DND-41 (cell line): ENCODE results near the gene WRAP53.

Experiments
- CTCF ChIP-seq: IDR thresholded peaks from 2 replicates; pipeline ENCODE4 v1.5.1; 2012; ENCODE audit warnings: borderline replicate concordance, low read length, moderate library complexity, mild to moderate bottlenecking; ENCODE audit not compliant: poor library complexity, severe bottlenecking; ENCODE audit errors: extremely low read depth
- EZH2 ChIP-seq: IDR thresholded peaks from 3 replicates; pipeline ENCODE4 v1.6.1; 2012; ENCODE audit warnings: borderline replicate concordance, low read depth, mild to moderate bottlenecking, moderate library complexity, low read length, inconsistent platforms; ENCODE audit not compliant: severe bottlenecking

- TF ChIP-seq CTCF, result no peak
- no peak for TF ChIP-seq EZH2
Observed at GRCh38 chr17:7697828-7698588, 9.7 kb downstream of the WRAP53 start.
